Upper lobe of left lung (tissue), 4 donors: ENCODE data around the gene ANO4.

Source experiments
- EP300 ChIP-seq, 4 donors: sonication (generic); formaldehyde crosslinking; IDR thresholded peaks; one replicate each; pipeline ENCODE4 v1.5.1; 2017; ENCODE audit warnings: antibody characterized with exemption in 4 of 4, control low read depth in 2 of 4
- POLR2AphosphoS5 ChIP-seq, 2 donors: sonication (generic); formaldehyde crosslinking; IDR thresholded peaks; one replicate each; pipeline ENCODE4 v1.5.1; 2017; ENCODE audit warnings: antibody characterized with exemption in 2 of 2
- TF ChIP-seq, protein P1 (sequence below), 6 experiments: fragments of 450-650 bp in 4 of 6; fragments of 200-600 bp in 2 of 6; sonication (generic) in 2 of 6; IDR thresholded peaks; one replicate each; pipeline ENCODE4 v1.5.1; 2016 to 2019; ENCODE audit warnings: antibody characterized with exemption in 6 of 6

DNA sequence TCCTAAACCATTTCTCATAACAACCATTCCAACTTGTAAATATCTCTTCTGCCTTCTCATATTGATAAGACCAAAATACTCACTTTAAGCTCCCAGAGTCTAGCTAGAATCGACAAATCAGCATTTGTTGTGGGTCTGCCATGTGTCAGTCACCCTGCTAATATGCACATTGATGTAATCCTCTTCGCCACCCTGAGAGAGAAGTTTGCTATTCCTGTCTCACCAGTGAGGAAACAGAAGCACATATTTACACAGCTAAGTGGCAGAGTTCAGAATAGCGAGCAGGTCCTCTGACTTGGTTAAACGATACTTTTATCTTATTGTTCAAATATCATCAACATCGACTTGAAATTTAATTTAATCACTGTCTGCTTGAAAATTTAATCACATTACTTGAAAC is 142.1 kb downstream of the ANO4 start:
- no peak for TF ChIP-seq POLR2AphosphoS5 (IDR thresholded peaks at IDR 0.05)
- TF ChIP-seq, protein P1, sequence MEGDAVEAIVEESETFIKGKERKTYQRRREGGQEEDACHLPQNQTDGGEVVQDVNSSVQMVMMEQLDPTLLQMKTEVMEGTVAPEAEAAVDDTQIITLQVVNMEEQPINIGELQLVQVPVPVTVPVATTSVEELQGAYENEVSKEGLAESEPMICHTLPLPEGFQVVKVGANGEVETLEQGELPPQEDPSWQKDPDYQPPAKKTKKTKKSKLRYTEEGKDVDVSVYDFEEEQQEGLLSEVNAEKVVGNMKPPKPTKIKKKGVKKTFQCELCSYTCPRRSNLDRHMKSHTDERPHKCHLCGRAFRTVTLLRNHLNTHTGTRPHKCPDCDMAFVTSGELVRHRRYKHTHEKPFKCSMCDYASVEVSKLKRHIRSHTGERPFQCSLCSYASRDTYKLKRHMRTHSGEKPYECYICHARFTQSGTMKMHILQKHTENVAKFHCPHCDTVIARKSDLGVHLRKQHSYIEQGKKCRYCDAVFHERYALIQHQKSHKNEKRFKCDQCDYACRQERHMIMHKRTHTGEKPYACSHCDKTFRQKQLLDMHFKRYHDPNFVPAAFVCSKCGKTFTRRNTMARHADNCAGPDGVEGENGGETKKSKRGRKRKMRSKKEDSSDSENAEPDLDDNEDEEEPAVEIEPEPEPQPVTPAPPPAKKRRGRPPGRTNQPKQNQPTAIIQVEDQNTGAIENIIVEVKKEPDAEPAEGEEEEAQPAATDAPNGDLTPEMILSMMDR (IDR thresholded peaks at IDR 0.05): no peak
- TF ChIP-seq EP300 (IDR thresholded peaks at IDR 0.05): no peak
